Liver (tissue), 3 donors: ENCODE results near the gene GRN.

Source experiments
- CTCF ChIP-seq: fragments of 150-350 bp; IDR thresholded peaks from 2 replicates; pipeline ENCODE4 v1.5.1; 2017; ENCODE audit warnings: improper control_type of control experiment, low read depth, low read length; ENCODE audit not compliant: missing input control
- GABPA ChIP-seq, 2 donors: IDR thresholded peaks in 1 of 2; conservative IDR thresholded peaks in 1 of 2; 2 replicates each; pipeline ENCODE4 v1.6.1; 2016; ENCODE audit warnings: antibody characterized with exemption in 2 of 2, mild to moderate bottlenecking in 1 of 2, moderate library complexity in 1 of 2
- HNF4A ChIP-seq, 2 donors: conservative IDR thresholded peaks; 2 replicates each; pipeline ENCODE4 v1.6.1; 2016; ENCODE audit warnings: antibody characterized with exemption in 2 of 2, mild to moderate bottlenecking in 2 of 2
- JUND ChIP-seq, 2 donors: IDR thresholded peaks; 2 replicates each; pipeline ENCODE4 v1.6.1; 2016; ENCODE audit warnings: antibody characterized with exemption in 2 of 2
- TAF1 ChIP-seq: conservative IDR thresholded peaks from 2 replicates; pipeline ENCODE4 v1.6.1; 2016; ENCODE audit warnings: antibody characterized with exemption, mild to moderate bottlenecking
- donor health status: healthy.
- donor health status: healthy.

DNA sequence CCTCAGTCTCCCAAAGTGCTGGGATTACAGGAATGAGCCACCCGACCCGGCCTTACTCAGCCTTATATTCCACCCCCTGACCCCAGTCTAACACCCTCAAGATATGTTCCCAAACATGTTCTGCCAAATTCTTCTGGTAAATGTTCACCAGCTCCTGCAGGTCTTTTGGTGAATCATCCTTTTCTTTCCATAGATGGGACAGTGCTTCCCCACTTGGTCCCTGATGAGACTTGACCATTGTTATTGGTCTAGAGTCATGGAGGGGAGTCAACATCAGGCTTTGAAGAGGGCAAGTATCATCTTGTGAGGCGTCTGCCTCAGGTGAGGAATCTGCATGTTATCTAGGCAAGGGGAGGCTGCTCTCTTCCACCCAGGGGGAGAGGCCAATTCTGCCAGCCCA is 47.1 kb upstream of the GRN start:
- TF ChIP-seq CTCF (no peak), HNF4A (conservative IDR thresholded peaks at IDR 0.05) (no peak), TAF1 (no peak), JUND (IDR thresholded peaks at IDR 0.05) (no peak), GABPA (IDR thresholded peaks at IDR 0.05 in 1 of 2, conservative IDR thresholded peaks at IDR 0.05 in 1 of 2) (no peak)
